Measurements from ENCODE around the gene PVALB.

DNA sequence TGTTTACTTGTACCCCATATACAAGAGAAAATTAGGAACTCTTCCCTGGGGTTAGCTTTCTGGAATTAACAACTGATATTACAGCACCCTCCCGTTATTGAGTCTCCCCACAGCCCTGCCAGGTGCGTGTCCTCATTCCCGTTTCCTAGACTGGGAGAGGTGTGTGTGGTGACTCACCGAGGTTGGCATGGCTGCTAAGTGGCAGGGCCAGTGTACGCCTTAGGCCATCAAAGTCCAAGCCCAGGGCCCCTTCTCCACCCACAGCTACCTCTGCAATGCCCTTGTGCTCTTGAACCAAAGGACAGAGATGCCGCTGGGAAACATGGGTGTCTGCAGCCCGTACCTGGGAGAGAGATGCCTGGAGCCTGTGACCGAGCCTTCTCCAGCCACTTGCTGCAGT, 53.3 kb downstream of the PVALB start:
- TF ChIP-seq, protein P1, sequence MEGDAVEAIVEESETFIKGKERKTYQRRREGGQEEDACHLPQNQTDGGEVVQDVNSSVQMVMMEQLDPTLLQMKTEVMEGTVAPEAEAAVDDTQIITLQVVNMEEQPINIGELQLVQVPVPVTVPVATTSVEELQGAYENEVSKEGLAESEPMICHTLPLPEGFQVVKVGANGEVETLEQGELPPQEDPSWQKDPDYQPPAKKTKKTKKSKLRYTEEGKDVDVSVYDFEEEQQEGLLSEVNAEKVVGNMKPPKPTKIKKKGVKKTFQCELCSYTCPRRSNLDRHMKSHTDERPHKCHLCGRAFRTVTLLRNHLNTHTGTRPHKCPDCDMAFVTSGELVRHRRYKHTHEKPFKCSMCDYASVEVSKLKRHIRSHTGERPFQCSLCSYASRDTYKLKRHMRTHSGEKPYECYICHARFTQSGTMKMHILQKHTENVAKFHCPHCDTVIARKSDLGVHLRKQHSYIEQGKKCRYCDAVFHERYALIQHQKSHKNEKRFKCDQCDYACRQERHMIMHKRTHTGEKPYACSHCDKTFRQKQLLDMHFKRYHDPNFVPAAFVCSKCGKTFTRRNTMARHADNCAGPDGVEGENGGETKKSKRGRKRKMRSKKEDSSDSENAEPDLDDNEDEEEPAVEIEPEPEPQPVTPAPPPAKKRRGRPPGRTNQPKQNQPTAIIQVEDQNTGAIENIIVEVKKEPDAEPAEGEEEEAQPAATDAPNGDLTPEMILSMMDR (IDR thresholded peaks at IDR 0.05; ENCODE audit: poor library complexity), result no peak
- TF ChIP-seq EZH2phosphoT487 (IDR thresholded peaks at IDR 0.05; ENCODE audit: low read depth, severe bottlenecking, unreplicated experiment), result no peak

Measured in hepatocyte (in vitro differentiated cells).